Left hindlimb (tissue), 1 donor: ENCODE data around the gene RBMY1A1.
"Not testable (repeated sequence)": the region's sequence is repeated elsewhere in the genome, so short reads cannot be mapped to it uniquely, and the experiment has no call there.

Source experiments
- DNase-seq: peaks from one replicate; pipeline ENCODE4 v3.0.0-alpha.2; 2018

RBMY1A1 gene

DNA sequence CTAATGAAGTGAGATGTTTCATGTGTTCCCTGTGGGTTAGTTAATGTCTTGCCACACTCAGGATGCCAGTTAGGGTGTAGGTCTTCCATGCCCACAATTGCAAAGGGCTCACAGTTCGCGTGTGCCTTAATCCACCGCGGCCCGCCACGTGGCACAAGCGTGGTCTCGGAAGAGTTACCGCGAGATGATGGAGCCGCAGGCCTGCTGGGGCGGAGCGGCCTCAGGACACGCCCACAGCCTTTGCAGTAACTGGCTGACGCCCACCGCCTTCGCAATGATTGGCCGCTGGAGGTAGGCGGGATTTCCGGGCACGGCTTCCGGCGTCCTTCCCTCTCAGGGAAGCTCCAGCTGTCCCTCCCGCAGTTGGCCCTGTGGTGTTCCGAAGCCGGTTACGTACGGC, at the start of gene RBMY1A1:
Gene RBMY1A1 (plus strand): TSS at position 301 of the 400 bp plus-strand sequence. CDS start 2,013 bp downstream, outside the sequence.
- not testable (repeated sequence) for DNase-seq

GRCh38 chrY:21511038-21511437, 23.6 kb upstream of the RBMY1A1 start, which contains the start of gene RBMY1B:
Gene RBMY1B, plus strand, starts transcription at chrY:21511338. Its CDS starts 2,013 bp downstream, at chrY:21513351.
- DNase-seq: not testable (repeated sequence)

GRCh38 chrY:21559316-21559984, 24.8 kb downstream of the RBMY1A1 start:
- DNase-seq: not testable (repeated sequence)

DNA sequence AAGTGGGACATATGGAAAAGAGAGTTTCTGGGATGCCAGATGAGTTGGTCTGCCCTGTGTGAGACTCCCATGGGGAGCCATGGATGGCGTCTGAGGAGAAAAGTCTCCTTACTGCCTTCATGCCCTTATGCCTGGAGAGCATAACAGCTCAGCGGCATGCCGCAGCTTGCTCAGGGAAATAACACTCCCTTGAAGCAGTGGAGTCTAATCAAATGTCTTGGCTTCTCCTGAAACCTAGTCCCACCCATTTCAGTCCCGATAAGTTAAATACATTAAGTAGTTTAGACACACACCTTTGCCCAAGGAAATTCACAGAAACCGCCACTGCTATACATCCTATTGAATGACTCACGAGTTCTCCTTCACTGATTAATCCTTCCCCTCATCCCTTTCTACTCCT, 50.8 kb downstream of the RBMY1A1 start:
- no peak for DNase-seq

- DNase-seq: not testable (repeated sequence)
Measured at GRCh38 chrY:21586454-21586853, 51.8 kb downstream of the RBMY1A1 start.

GRCh38 chrY:21592059-21592458, 57.4 kb downstream of the RBMY1A1 start:
- DNase-seq: no peak

DNA sequence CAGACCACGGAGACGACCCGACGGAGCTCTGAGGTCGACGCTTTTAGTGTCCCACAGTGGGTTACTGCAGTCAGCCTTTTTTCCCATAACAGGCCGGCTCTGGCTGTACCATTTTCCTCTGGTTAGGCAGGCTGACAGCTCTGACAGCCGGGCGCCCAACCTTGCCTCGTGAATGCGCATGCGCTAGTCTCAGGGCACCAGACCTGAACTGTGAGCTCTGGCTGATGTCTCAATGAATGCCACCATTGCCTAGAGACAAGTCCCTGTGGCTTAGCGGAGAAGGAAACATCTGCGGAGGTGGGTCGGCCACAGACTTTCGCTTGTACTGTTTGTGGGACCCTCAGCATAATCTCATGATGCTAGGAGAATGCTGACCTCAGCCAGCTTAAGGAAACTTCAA, 61.6 kb downstream of the RBMY1A1 start:
- not testable (repeated sequence) for DNase-seq
